ENCODE measurements around the gene PAX7.

The PAX7 gene

GRCh38 chr1:18725231-18725895, 94.7 kb downstream of the PAX7 start:
- Histone ChIP-seq H3K27me3 (ENCODE audit: insufficient read depth, poor library complexity, severe bottlenecking) (peaks cover 5% of the 10 kb centered on the region), H3K27ac (replicated peaks) (no peak overlapping the region), H3K4me3 (replicated peaks; ENCODE audit: insufficient read depth, low read length) (no peak overlapping the region)
- no peak for DNase-seq (ENCODE audit: low read depth in 1 of 2, low spot score in 1 of 2)
- no peak for TF ChIP-seq SPI1 (IDR thresholded peaks at IDR 0.05; ENCODE audit: borderline replicate concordance, low read depth)
- TF ChIP-seq POLR2AphosphoS5 (IDR thresholded peaks at IDR 0.05; ENCODE audit: low read depth), result no peak
- TF ChIP-seq GABPA (IDR thresholded peaks at IDR 0.05; ENCODE audit: low read depth), result no peak
- TF ChIP-seq, protein P1, sequence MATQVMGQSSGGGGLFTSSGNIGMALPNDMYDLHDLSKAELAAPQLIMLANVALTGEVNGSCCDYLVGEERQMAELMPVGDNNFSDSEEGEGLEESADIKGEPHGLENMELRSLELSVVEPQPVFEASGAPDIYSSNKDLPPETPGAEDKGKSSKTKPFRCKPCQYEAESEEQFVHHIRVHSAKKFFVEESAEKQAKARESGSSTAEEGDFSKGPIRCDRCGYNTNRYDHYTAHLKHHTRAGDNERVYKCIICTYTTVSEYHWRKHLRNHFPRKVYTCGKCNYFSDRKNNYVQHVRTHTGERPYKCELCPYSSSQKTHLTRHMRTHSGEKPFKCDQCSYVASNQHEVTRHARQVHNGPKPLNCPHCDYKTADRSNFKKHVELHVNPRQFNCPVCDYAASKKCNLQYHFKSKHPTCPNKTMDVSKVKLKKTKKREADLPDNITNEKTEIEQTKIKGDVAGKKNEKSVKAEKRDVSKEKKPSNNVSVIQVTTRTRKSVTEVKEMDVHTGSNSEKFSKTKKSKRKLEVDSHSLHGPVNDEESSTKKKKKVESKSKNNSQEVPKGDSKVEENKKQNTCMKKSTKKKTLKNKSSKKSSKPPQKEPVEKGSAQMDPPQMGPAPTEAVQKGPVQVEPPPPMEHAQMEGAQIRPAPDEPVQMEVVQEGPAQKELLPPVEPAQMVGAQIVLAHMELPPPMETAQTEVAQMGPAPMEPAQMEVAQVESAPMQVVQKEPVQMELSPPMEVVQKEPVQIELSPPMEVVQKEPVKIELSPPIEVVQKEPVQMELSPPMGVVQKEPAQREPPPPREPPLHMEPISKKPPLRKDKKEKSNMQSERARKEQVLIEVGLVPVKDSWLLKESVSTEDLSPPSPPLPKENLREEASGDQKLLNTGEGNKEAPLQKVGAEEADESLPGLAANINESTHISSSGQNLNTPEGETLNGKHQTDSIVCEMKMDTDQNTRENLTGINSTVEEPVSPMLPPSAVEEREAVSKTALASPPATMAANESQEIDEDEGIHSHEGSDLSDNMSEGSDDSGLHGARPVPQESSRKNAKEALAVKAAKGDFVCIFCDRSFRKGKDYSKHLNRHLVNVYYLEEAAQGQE (IDR thresholded peaks at IDR 0.05; ENCODE audit: insufficient replicate concordance, low read depth), result no peak
- TF ChIP-seq, protein P2, sequence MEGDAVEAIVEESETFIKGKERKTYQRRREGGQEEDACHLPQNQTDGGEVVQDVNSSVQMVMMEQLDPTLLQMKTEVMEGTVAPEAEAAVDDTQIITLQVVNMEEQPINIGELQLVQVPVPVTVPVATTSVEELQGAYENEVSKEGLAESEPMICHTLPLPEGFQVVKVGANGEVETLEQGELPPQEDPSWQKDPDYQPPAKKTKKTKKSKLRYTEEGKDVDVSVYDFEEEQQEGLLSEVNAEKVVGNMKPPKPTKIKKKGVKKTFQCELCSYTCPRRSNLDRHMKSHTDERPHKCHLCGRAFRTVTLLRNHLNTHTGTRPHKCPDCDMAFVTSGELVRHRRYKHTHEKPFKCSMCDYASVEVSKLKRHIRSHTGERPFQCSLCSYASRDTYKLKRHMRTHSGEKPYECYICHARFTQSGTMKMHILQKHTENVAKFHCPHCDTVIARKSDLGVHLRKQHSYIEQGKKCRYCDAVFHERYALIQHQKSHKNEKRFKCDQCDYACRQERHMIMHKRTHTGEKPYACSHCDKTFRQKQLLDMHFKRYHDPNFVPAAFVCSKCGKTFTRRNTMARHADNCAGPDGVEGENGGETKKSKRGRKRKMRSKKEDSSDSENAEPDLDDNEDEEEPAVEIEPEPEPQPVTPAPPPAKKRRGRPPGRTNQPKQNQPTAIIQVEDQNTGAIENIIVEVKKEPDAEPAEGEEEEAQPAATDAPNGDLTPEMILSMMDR (IDR thresholded peaks at IDR 0.05; ENCODE audit: insufficient read depth, low read length), result no peak

DNA sequence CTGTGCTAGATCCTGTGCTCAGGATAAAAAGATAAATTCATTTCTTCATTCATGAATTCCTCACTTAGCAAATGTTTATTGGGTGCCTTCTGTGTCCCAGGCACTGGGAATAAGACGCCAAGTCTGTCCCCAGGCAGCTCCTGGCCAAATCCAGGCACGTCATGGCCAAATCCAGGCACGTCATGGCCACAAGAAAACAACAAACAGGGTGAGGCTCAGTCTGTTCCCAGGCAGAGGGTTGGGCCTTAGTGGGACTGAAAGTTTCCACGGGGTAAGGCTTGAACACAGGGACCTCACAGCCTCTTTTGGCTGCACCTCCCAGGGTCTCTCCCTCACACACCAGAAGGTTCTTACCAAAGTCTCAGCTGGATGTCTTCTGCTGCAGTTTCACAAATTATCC, 95.7 kb downstream of the PAX7 start:
- H3K27ac ChIP-seq (replicated peaks), result no peak overlapping the region
- peaks cover 3% of the 10 kb centered on the region for H3K27me3 ChIP-seq (ENCODE audit: insufficient read depth, poor library complexity, severe bottlenecking)
- no peak overlapping the region for H3K4me3 ChIP-seq (replicated peaks; ENCODE audit: insufficient read depth, low read length)
- DNase-seq (ENCODE audit: low read depth in 1 of 2, low spot score in 1 of 2), result no peak
- no peak for TF ChIP-seq GABPA (IDR thresholded peaks at IDR 0.05; ENCODE audit: low read depth)
- TF ChIP-seq SPI1 (IDR thresholded peaks at IDR 0.05; ENCODE audit: borderline replicate concordance, low read depth), result no peak
- TF ChIP-seq, protein P2 (IDR thresholded peaks at IDR 0.05; ENCODE audit: insufficient read depth, low read length), result no peak
- TF ChIP-seq, protein P1 (IDR thresholded peaks at IDR 0.05; ENCODE audit: insufficient replicate concordance, low read depth), result no peak
- TF ChIP-seq POLR2AphosphoS5 (IDR thresholded peaks at IDR 0.05; ENCODE audit: low read depth), result no peak

GRCh38 chr1:18727956-18728355, 97.3 kb downstream of the PAX7 start:
- TF ChIP-seq SPI1 (IDR thresholded peaks at IDR 0.05; ENCODE audit: borderline replicate concordance, low read depth), result no peak
- TF ChIP-seq, protein P1 (IDR thresholded peaks at IDR 0.05; ENCODE audit: insufficient replicate concordance, low read depth), result no peak
- TF ChIP-seq, protein P2 (IDR thresholded peaks at IDR 0.05; ENCODE audit: insufficient read depth, low read length), result no peak
- no peak for TF ChIP-seq POLR2AphosphoS5 (IDR thresholded peaks at IDR 0.05; ENCODE audit: low read depth)
- Histone ChIP-seq H3K27me3 (ENCODE audit: insufficient read depth, poor library complexity, severe bottlenecking) (peaks cover 3% of the 10 kb centered on the region), H3K27ac (replicated peaks) (no peak overlapping the region), H3K4me3 (replicated peaks; ENCODE audit: insufficient read depth, low read length) (no peak overlapping the region)
- no peak for DNase-seq (ENCODE audit: low read depth in 1 of 2, low spot score in 1 of 2)

All from HL-60 (cell line).